HG03558 (cell line): Measurements from ENCODE around the gene MCM5.
"Not testable (repeated sequence)": the region's sequence is repeated elsewhere in the genome, so short reads cannot be mapped to it uniquely, and the experiment has no call there.

Source experiments
- ATAC-seq: cut with Tn5 transposase; IDR thresholded peaks from one replicate; pipeline ENCODE4 v1.9.1; 2021; ENCODE audit warnings: moderate number of reproducible peaks; ENCODE audit not compliant: unreplicated experiment; ENCODE audit errors: extremely low read depth

Gene MCM5

GRCh38 chr22:35399678-35400500 is at the start of gene MCM5:
TSS of gene MCM5 (plus strand) at chr22:35400140. CDS start at chr22:35400439, 299 bp downstream.
- ATAC-seq: peak; percentile 55

GRCh38 chr22:35350539-35351503 is 49.1 kb upstream of the MCM5 start:
- peak; percentile 69 for ATAC-seq

- ATAC-seq: no peak
These were observed 47.5 kb upstream of the MCM5 start for GRCh38 chr22:35352214-35353111.

GRCh38 chr22:35353318-35353717 is 46.6 kb upstream of the MCM5 start:
- ATAC-seq: no peak

GRCh38 chr22:35354068-35354467 is 45.9 kb upstream of the MCM5 start:
- no peak for ATAC-seq

- no peak for ATAC-seq
These were observed 41.9 kb upstream of the MCM5 start for GRCh38 chr22:35357883-35358621.

GRCh38 chr22:35359380-35360065 is 40.4 kb upstream of the MCM5 start:
- no peak for ATAC-seq

GRCh38 chr22:35361001-35361558 is 38.9 kb upstream of the MCM5 start:
- no peak for ATAC-seq

- no peak for ATAC-seq
These were observed 36.3 kb upstream of the MCM5 start for GRCh38 chr22:35363566-35364086.

- ATAC-seq: not testable (repeated sequence)
These were observed 35.7 kb upstream of the MCM5 start for GRCh38 chr22:35364230-35364629.

GRCh38 chr22:35367331-35367886 is 32.5 kb upstream of the MCM5 start:
- no peak for ATAC-seq

- no peak for ATAC-seq
These were observed 31.6 kb upstream of the MCM5 start for GRCh38 chr22:35368386-35368785.

GRCh38 chr22:35369996-35370395 is 29.9 kb upstream of the MCM5 start:
- ATAC-seq: no peak

- ATAC-seq: no peak
These were observed 26.2 kb upstream of the MCM5 start for GRCh38 chr22:35373781-35374180.

GRCh38 chr22:35375031-35375430 is 24.9 kb upstream of the MCM5 start:
- ATAC-seq: no peak

- no peak for ATAC-seq
These were observed 24.4 kb upstream of the MCM5 start for GRCh38 chr22:35375526-35375925.

- ATAC-seq: peak; percentile 45
These were observed 23.0 kb upstream of the MCM5 start for GRCh38 chr22:35376728-35377472.
